Mucosa of rectum (tissue), 2 donors: Measurements from ENCODE around the gene FAM120B.

Experiments used
- H3K27ac ChIP-seq, 2 donors: one replicate each; pipeline ENCODE4 v1.7.0; 2013; ENCODE audit warnings: inconsistent platforms in 2 of 2, low read depth in 2 of 2, low read length in 2 of 2
- H3K27me3 ChIP-seq, 2 donors: one replicate each; pipeline ENCODE4 v1.7.0; 2013; ENCODE audit warnings: low read length in 2 of 2; ENCODE audit not compliant: control insufficient read depth in 2 of 2, insufficient read depth in 2 of 2
- H3K36me3 ChIP-seq, 2 donors: one replicate each; pipeline ENCODE4 v1.7.0; 2013; ENCODE audit warnings: low read length in 2 of 2; ENCODE audit not compliant: control insufficient read depth in 2 of 2, insufficient read depth in 2 of 2
- H3K4me1 ChIP-seq, 2 donors: one replicate each; pipeline ENCODE4 v1.7.0; 2013; ENCODE audit warnings: low read length in 2 of 2, mild to moderate bottlenecking in 1 of 2; ENCODE audit not compliant: control insufficient read depth in 2 of 2, insufficient read depth in 2 of 2
- H3K4me3 ChIP-seq, 2 donors: one replicate each; pipeline ENCODE4 v1.7.0; 2013; ENCODE audit warnings: low read length in 2 of 2
- H3K9ac ChIP-seq, 2 donors: one replicate each; pipeline ENCODE4 v1.7.0; 2013; ENCODE audit warnings: low read length in 2 of 2, low read depth in 1 of 2, mild to moderate bottlenecking in 1 of 2
- H3K9me3 ChIP-seq, 2 donors: one replicate each; pipeline ENCODE4 v1.7.0; 2013; ENCODE audit warnings: low read length in 2 of 2; ENCODE audit not compliant: control insufficient read depth in 2 of 2
- donor health status: healthy.
- donor health status: Normal muscosa, but diverticular disease.

Gene FAM120B

DNA sequence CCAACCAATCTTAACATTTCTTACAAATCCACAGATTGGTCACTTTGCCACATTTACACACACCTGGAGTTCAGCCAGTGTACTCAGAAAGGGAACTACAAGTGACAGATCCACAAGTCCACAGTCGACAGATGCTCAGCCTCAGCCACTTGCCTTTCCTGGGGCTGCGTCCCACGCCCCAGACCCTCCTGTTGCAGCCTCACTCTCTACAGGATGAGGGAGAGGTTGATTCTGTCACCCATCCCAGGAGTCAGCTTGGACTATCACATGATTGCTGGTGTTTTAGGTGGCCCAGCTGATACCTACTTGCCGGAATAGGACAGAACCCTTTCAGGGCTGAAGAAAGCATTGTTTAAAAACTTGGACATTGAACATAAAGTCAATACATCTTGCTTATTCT, 108.8 kb downstream of the FAM120B start:
- Histone ChIP-seq H3K36me3 (no peaks in the 10 kb centered on the region), H3K4me1 (no peaks in the 10 kb centered on the region), H3K27me3 (no peaks in the 10 kb centered on the region), H3K4me3 (no peak overlapping the region), H3K9ac (no peak overlapping the region), H3K9me3 (no peaks in the 10 kb centered on the region), H3K27ac (no peak overlapping the region)

DNA sequence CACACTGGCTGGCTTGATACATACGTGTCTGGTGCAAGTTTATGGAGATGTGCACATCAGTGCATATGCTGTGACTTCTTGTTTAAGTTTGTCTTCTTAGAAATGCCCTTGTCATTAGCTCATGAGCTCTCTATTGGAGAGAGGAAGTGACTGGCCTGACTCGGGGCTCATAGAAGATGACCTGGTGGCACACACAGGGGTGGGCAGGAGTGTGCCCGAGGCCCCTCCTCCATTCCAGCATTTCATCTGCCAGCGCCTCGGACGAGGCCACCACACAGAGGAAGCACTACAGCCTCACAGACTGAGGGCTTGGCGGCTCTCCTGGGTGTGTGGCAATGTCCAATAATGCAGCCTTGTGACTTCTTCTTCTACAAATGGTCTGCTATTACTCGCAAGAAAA, 109.7 kb downstream of the FAM120B start:
- Histone ChIP-seq H3K9me3 (no peaks in the 10 kb centered on the region), H3K27me3 (no peaks in the 10 kb centered on the region), H3K9ac (no peak overlapping the region), H3K4me3 (no peak overlapping the region), H3K4me1 (no peaks in the 10 kb centered on the region), H3K27ac (no peak overlapping the region), H3K36me3 (no peaks in the 10 kb centered on the region)

- no peaks in the 10 kb centered on the region for H3K4me1 ChIP-seq
- H3K9ac ChIP-seq, result no peak overlapping the region
- H3K4me3 ChIP-seq, result no peak overlapping the region
- H3K36me3 ChIP-seq, result no peaks in the 10 kb centered on the region
- H3K27ac ChIP-seq, result no peak overlapping the region
- no peaks in the 10 kb centered on the region for H3K9me3 ChIP-seq
- H3K27me3 ChIP-seq, result no peaks in the 10 kb centered on the region
Measured at GRCh38 chr6:170416959-170417606, 110.5 kb downstream of the FAM120B start.

- Histone ChIP-seq H3K27me3 (no peaks in the 10 kb centered on the region), H3K9me3 (no peaks in the 10 kb centered on the region), H3K36me3 (no peaks in the 10 kb centered on the region)
Measured at GRCh38 chr6:170417881-170418280, 111.3 kb downstream of the FAM120B start.

DNA sequence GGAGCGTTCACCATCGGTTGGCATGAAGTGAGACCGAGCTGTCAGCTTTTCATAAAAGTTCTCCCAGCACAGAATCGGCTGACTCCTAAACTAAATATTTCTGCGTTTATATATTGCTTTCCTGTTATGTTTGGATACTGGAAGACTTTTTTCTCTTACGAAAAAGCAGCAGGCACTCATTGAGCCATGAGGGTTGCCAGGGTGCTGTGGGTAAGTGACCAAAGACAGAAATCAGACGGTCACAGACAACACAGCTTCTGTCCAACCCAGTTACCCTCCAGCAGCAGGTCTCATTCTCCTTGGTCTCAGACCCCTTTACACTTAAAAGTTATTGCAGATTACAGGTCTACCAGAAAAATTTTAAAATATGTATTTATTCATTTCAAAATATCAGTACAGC, 113.7 kb downstream of the FAM120B start:
- no peak overlapping the region for H3K27ac ChIP-seq
- peaks cover 0 to 3% of the 10 kb centered on the region in 2 donors for H3K27me3 ChIP-seq
- no peaks in the 10 kb centered on the region for H3K4me1 ChIP-seq
- no peaks in the 10 kb centered on the region for H3K36me3 ChIP-seq
- H3K4me3 ChIP-seq, result no peak overlapping the region
- no peaks in the 10 kb centered on the region for H3K9me3 ChIP-seq
- H3K9ac ChIP-seq, result no peak overlapping the region

More at GRCh38 chr6:170417881-170418280, 111.3 kb downstream of the FAM120B start:
- Histone ChIP-seq H3K9ac (no peak overlapping the region), H3K27ac (no peak overlapping the region), H3K4me1 (no peaks in the 10 kb centered on the region), H3K4me3 (no peak overlapping the region)

GRCh38 chr6:170420791-170421776, 114.5 kb downstream of the FAM120B start:
- no peak overlapping the region for H3K4me3 ChIP-seq
- H3K27me3 ChIP-seq, result peaks cover 0 to 3% of the 10 kb centered on the region in 2 donors
- H3K4me1 ChIP-seq, result no peaks in the 10 kb centered on the region

GRCh38 chr6:170421921-170422320, 115.4 kb downstream of the FAM120B start:
- Histone ChIP-seq H3K9ac (no peak overlapping the region), H3K27me3 (peaks cover 3% of the 10 kb centered on the region in 2 donors), H3K36me3 (no peaks in the 10 kb centered on the region), H3K9me3 (no peaks in the 10 kb centered on the region), H3K27ac (no peak overlapping the region), H3K4me1 (no peaks in the 10 kb centered on the region), H3K4me3 (no peak overlapping the region)

More at GRCh38 chr6:170420791-170421776, 114.5 kb downstream of the FAM120B start:
- Histone ChIP-seq H3K9ac (no peak overlapping the region), H3K27ac (no peak overlapping the region), H3K36me3 (no peaks in the 10 kb centered on the region), H3K9me3 (no peaks in the 10 kb centered on the region)

- H3K9ac ChIP-seq, result no peak overlapping the region
- no peaks in the 10 kb centered on the region for H3K4me1 ChIP-seq
- no peak overlapping the region for H3K27ac ChIP-seq
- peaks cover 3% of the 10 kb centered on the region in 2 donors for H3K27me3 ChIP-seq
- no peaks in the 10 kb centered on the region for H3K9me3 ChIP-seq
- H3K4me3 ChIP-seq, result no peak overlapping the region
- H3K36me3 ChIP-seq, result no peaks in the 10 kb centered on the region
Measured at GRCh38 chr6:170423030-170423429, 116.5 kb downstream of the FAM120B start.

GRCh38 chr6:170423814-170424603, 117.5 kb downstream of the FAM120B start:
- no peaks in the 10 kb centered on the region for H3K9me3 ChIP-seq
- no peaks in the 10 kb centered on the region for H3K4me1 ChIP-seq
- no peak overlapping the region for H3K4me3 ChIP-seq
- H3K36me3 ChIP-seq, result no peaks in the 10 kb centered on the region
- peaks cover 3% of the 10 kb centered on the region in 2 donors for H3K27me3 ChIP-seq
- H3K9ac ChIP-seq, result no peak overlapping the region
- no peak overlapping the region for H3K27ac ChIP-seq
